A549 (cell line): ENCODE results near the gene PRIMA1. TPM values are rescaled to one million over a fixed set of nuclear protein-coding genes. Genes with fewer than 3 reads are reported as not detected.

Source experiments
- ATAC-seq, 2 experiments: fragments of 200-7000 bp in 1 of 2; fragments of >200 bp in 1 of 2; cut with Nextera tagmentation in 1 of 2; cut with Tn5 transposase in 1 of 2; 3 replicates each; pipeline versions ENCODE4 v1.8.0 to v1.9.1; 2018 to 2020; ENCODE audit warnings: mild to moderate bottlenecking in 1 of 2, moderate library complexity in 1 of 2
- CTCF ChIA-PET: fragments of 300-600 bp; sonication (Branson Sonifier 250); formaldehyde crosslinking; extraction: SDS; loops from one replicate; lab custom pipeline; 2021; ENCODE audit warnings: antibody characterized with exemption, inconsistent platforms; lab: Yijun Ruan, JAX
- POLR2A ChIA-PET: fragments of 350-600 bp; formaldehyde crosslinking; extraction: SDS; loops from one replicate; lab custom pipeline; 2021; ENCODE audit warnings: antibody characterized with exemption, inconsistent platforms; lab: Yijun Ruan, JAX
- DNase-seq, 2 experiments: peaks; one replicate each; pipeline versions ENCODE4 v3.0.0 to v3.0.0-alpha.2; 2011 to 2016; ENCODE audit warnings: low read depth in 1 of 2, low spot score in 1 of 2
- FAIRE-seq: peaks from 2 replicates; lab custom pipeline; 2011; peaks lifted over from hg19 to GRCh38; lab: Jason Lieb, UNC
- H3K27ac ChIP-seq, 2 experiments: fragments of >200 bp; sonication (Bioruptor Twin); formaldehyde crosslinking; 3 replicates each; pipeline ENCODE4 v1.5.1; 2016 to 2017
- H3K4me1 ChIP-seq: fragments of >200 bp; sonication (Bioruptor Twin); formaldehyde crosslinking; 3 replicates; pipeline ENCODE4 v1.6.1; 2016
- H3K4me2 ChIP-seq: fragments of >200 bp; sonication (Bioruptor Twin); formaldehyde crosslinking; 3 replicates; pipeline ENCODE4 v1.6.1; 2016
- H3K4me3 ChIP-seq: fragments of >200 bp; sonication (Bioruptor Twin); formaldehyde crosslinking; 3 replicates; pipeline ENCODE4 v1.5.1; 2016
- H3K9me3 ChIP-seq: fragments of >200 bp; sonication (Bioruptor Twin); formaldehyde crosslinking; 3 replicates; pipeline ENCODE4 v1.6.1; 2016
- BCL3 ChIP-seq: fragments of >200 bp; sonication (Bioruptor Twin); formaldehyde crosslinking; IDR thresholded peaks from 3 replicates; pipeline ENCODE4 v1.6.1; 2016
- BHLHE40 ChIP-seq: IDR thresholded peaks from 2 replicates; pipeline ENCODE4 v1.6.1; 2012; ENCODE audit warnings: low read depth, low read length, inconsistent platforms
- CEBPB ChIP-seq, 2 experiments: fragments of >200 bp in 1 of 2; sonication (Bioruptor Twin) in 1 of 2; formaldehyde crosslinking in 1 of 2; IDR thresholded peaks; 2 replicates each; pipeline ENCODE4 v1.6.1; 2012 to 2016
- CTCF ChIP-seq: fragments of >200 bp; sonication (Bioruptor Twin); formaldehyde crosslinking; IDR thresholded peaks from 3 replicates; pipeline ENCODE4 v1.5.1; 2016
- EHF ChIP-seq: fragments of 250-450 bp; sonication (Bioruptor Pico); IDR thresholded peaks from 2 replicates; pipeline ENCODE4 v1.5.0; 2020; ENCODE audit warnings: mild to moderate bottlenecking
- EHMT2 ChIP-seq: fragments of 200-600 bp; sonication (generic); IDR thresholded peaks from 2 replicates; pipeline ENCODE4 v1.6.1; 2016; ENCODE audit warnings: antibody characterized with exemption, low read depth, mild to moderate bottlenecking, moderate library complexity
- ELK1 ChIP-seq: fragments of 150-350 bp; IDR thresholded peaks from 2 replicates; pipeline ENCODE4 v1.6.1; 2014; ENCODE audit warnings: low read depth, mild to moderate bottlenecking, low read length
- ESRRA ChIP-seq: fragments of 150-350 bp; IDR thresholded peaks from 2 replicates; pipeline ENCODE4 v1.6.1; 2014; ENCODE audit warnings: mild to moderate bottlenecking, low read length, borderline replicate concordance
- FOSB ChIP-seq: fragments of 250-450 bp; sonication (Bioruptor Pico); IDR thresholded peaks from 2 replicates; pipeline ENCODE4 v1.5.0; 2020; ENCODE audit warnings: mild to moderate bottlenecking, moderate library complexity
- GATA3 ChIP-seq: IDR thresholded peaks from 2 replicates; pipeline ENCODE4 v1.6.1; 2012; ENCODE audit warnings: borderline replicate concordance
- HDAC2 ChIP-seq: fragments of 200-600 bp; sonication (generic); IDR thresholded peaks from 2 replicates; pipeline ENCODE4 v1.6.1; 2016
- HEYL ChIP-seq: fragments of 250-450 bp; sonication (Bioruptor Pico); IDR thresholded peaks from 2 replicates; pipeline ENCODE4 v1.8.0; 2021; ENCODE audit warnings: mild to moderate bottlenecking, moderate library complexity
- HOXA7 ChIP-seq: fragments of 250-450 bp; sonication (Bioruptor Pico); IDR thresholded peaks from 2 replicates; pipeline ENCODE4 v1.5.0; 2020; ENCODE audit warnings: mild to moderate bottlenecking, moderate library complexity
- HOXB5 ChIP-seq: fragments of 250-450 bp; sonication (Bioruptor Pico); IDR thresholded peaks from 2 replicates; pipeline ENCODE4 v1.5.0; 2020; ENCODE audit warnings: mild to moderate bottlenecking, moderate library complexity
- KDM5A ChIP-seq: fragments of 200-600 bp; sonication (generic); IDR thresholded peaks from 2 replicates; pipeline ENCODE4 v1.6.1; 2016; ENCODE audit warnings: antibody characterized with exemption, mild to moderate bottlenecking
- MAX ChIP-seq: IDR thresholded peaks from 2 replicates; pipeline ENCODE4 v1.6.1; 2012
- MAZ ChIP-seq: fragments of 150-350 bp; IDR thresholded peaks from 2 replicates; pipeline ENCODE4 v1.6.1; 2014; ENCODE audit warnings: antibody characterized with exemption, low read depth, low read length, borderline replicate concordance
- NFE2L2 ChIP-seq: fragments of 150-350 bp; conservative IDR thresholded peaks from 2 replicates; pipeline ENCODE4 v1.6.1; 2014; ENCODE audit warnings: low read length
- NPAS2 ChIP-seq: fragments of 250-450 bp; sonication (Bioruptor Pico); IDR thresholded peaks from 2 replicates; pipeline ENCODE4 v1.8.0; 2022; ENCODE audit warnings: mild to moderate bottlenecking, moderate library complexity, borderline replicate concordance
- NR3C1 ChIP-seq: fragments of >200 bp; sonication (Bioruptor Twin); formaldehyde crosslinking; IDR thresholded peaks from 3 replicates; pipeline ENCODE4 v1.6.1; 2017
- PHF8 ChIP-seq: fragments of 200-600 bp; sonication (generic); IDR thresholded peaks from 2 replicates; pipeline ENCODE4 v1.6.1; 2016; ENCODE audit warnings: low read depth, mild to moderate bottlenecking, antibody characterized with exemption, moderate library complexity, borderline replicate concordance
- POLR2AphosphoS2 ChIP-seq: conservative IDR thresholded peaks from 2 replicates; pipeline ENCODE4 v1.6.1; 2012; ENCODE audit warnings: low read length, improper control_type of control experiment, inconsistent platforms
- RCOR1 ChIP-seq: fragments of 150-350 bp; IDR thresholded peaks from 2 replicates; pipeline ENCODE4 v1.6.1; 2014; ENCODE audit warnings: antibody characterized with exemption, low read length, low read depth
- REST ChIP-seq: fragments of 200-600 bp; sonication (generic); IDR thresholded peaks from 2 replicates; pipeline ENCODE4 v1.6.1; 2016; ENCODE audit warnings: antibody characterized with exemption, mild to moderate bottlenecking, moderate library complexity
- SMC3 ChIP-seq: fragments of >200 bp; sonication (Bioruptor Twin); formaldehyde crosslinking; IDR thresholded peaks from 3 replicates; pipeline ENCODE4 v1.6.1; 2018; ENCODE audit warnings: inconsistent platforms
- SREBF2 ChIP-seq: fragments of 450-650 bp; IDR thresholded peaks from 2 replicates; pipeline ENCODE4 v1.6.1; 2014; ENCODE audit warnings: mild to moderate bottlenecking, moderate library complexity
- TFCP2L1 ChIP-seq: fragments of 250-450 bp; sonication (Bioruptor Pico); IDR thresholded peaks from 2 replicates; pipeline ENCODE4 v1.5.0; 2021; ENCODE audit warnings: mild to moderate bottlenecking
- ZC3H11A ChIP-seq: fragments of 450-650 bp; IDR thresholded peaks from 2 replicates; pipeline ENCODE4 v1.6.1; 2014; ENCODE audit warnings: antibody characterized with exemption, mild to moderate bottlenecking
- ZFP36 ChIP-seq: fragments of 450-650 bp; IDR thresholded peaks from 2 replicates; pipeline ENCODE4 v1.6.1; 2014; ENCODE audit warnings: borderline replicate concordance; ENCODE audit not compliant: partially characterized antibody
- ZSCAN20 ChIP-seq: fragments of 250-450 bp; sonication (Bioruptor Pico); IDR thresholded peaks from 2 replicates; pipeline ENCODE4 v1.8.0; 2022; ENCODE audit warnings: mild to moderate bottlenecking, moderate library complexity
- WGBS: methylation state at CpG from one replicate; pipeline ENCODE4 v1.1.6; 2017; ENCODE audit errors: missing lambda C conversion rate; 5-methylcytosine and 5-hydroxymethylcytosine counted together
- polyA plus RNA-seq, 4 experiments: library from polyadenylated mRNA; depleted of rRNA in 3 of 4; stranded (reverse); fragments of >200 nt; fragmentation: RNase III in 1 of 4; extraction: RNeasy Plus Mini Kit Qiagen cat#74134 plus additional on column Dnase treatment in 1 of 4; gene quantifications; 2 replicates in 3 of 4; 3 replicates in 1 of 4; pipeline ENCODE4 v1.2.3, GENCODE V29; 2011 to 2017
- TF ChIP-seq, protein P1 (sequence below): IDR thresholded peaks from 2 replicates; pipeline ENCODE4 v1.6.1; 2012; ENCODE audit warnings: low read depth, borderline replicate concordance

PRIMA1 gene
- polyA plus RNA-seq, 2 of the 4 experiments (the other 2 are of a cell fraction), result 0.14 to 0.17 TPM

DNA sequence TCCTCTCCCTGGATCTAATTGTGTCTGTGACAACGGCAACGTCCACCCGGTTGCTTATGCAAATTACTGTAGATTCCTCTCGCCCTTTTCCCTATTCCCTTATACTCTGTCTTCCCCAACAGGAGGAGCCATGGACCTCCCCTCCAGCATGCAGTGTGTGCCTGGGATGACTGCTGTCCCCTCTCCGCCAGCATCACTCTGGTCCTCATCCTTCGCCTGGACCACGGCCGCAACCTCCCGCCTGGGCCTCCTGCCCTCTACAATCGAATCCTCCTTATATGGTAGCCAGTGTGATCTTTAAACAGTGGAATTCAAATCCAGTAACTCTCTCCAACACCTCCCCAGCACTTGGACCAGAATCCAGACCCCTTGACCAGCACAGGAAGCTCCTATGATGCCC, 30.6 kb upstream of the PRIMA1 start (continued):
- TF ChIP-seq NFE2L2 (no peak), ZSCAN20 (CRISPR knock-in tag) (no peak), PHF8 (no peak), EHMT2 (no peak)
- TF ChIP-seq, all 56 proteins: peak for 0

DNA sequence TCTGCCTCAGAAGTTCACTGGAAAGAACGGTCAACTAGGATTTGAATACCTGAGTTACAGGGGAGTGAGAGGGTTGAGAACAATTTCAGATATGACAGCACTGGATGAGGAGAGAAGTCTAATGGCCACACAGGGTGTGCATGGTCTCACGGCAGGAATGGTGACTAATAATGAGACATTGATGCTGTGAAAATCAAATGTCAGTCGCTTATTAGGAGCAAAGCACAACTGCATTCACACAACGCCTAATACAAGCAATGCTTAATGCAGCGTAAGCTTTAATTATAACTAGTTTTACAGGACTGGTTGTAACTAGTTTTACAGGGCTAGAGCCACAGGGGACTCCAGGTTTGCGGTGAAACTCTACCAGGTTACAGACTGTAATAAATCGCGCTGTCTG, 23.4 kb upstream of the PRIMA1 start:
- no peaks in the 10 kb centered on the region for H3K4me1 ChIP-seq
- ATAC-seq (no peak), FAIRE-seq (no peak), DNase-seq (no peak)
- peaks cover 20% of the 10 kb centered on the region; the same call in 2 of the 3 replicates for H3K9me3 ChIP-seq
- TF ChIP-seq POLR2AphosphoS2 (no peak), EHMT2 (no peak), HEYL (CRISPR knock-in tag) (no peak), PHF8 (no peak), ZFP36 (no peak), HOXB5 (no peak), EHF (CRISPR knock-in tag) (no peak), KDM5A (no peak), NPAS2 (CRISPR knock-in tag) (no peak), SREBF2 (no peak), RCOR1 (no peak), SMC3 (no peak), ESRRA (no peak), ZC3H11A (no peak), CEBPB (IDR thresholded peaks at IDR 0.05) (no peak), FOSB (CRISPR knock-in tag) (no peak), HDAC2 (no peak), REST (no peak), NR3C1 (no peak)
- TF ChIP-seq, protein P1, sequence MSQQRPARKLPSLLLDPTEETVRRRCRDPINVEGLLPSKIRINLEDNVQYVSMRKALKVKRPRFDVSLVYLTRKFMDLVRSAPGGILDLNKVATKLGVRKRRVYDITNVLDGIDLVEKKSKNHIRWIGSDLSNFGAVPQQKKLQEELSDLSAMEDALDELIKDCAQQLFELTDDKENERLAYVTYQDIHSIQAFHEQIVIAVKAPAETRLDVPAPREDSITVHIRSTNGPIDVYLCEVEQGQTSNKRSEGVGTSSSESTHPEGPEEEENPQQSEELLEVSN, result no peak
- H3K4me2 ChIP-seq, result no peak overlapping the region
- ChIA-PET CTCF (no interaction called here), POLR2A (no interaction called here)
- H3K27ac ChIP-seq, result no peak overlapping the region
- no peak overlapping the region for H3K4me3 ChIP-seq
- WGBS, result 5% methylated on average over 8 of the region's 8 CpGs

- no peak overlapping the region for H3K4me3 ChIP-seq
- H3K4me2 ChIP-seq, result no peak overlapping the region
- ATAC-seq, result no peak
- CTCF ChIA-PET, result no interaction called here
- H3K27ac ChIP-seq, result no peak overlapping the region
- peaks cover 20% of the 10 kb centered on the region; the same call in 2 of the 3 replicates for H3K9me3 ChIP-seq
- FAIRE-seq, result no peak
- no peak for DNase-seq
- 10% methylated on average over 1 of the region's 1 CpG for WGBS
- POLR2A ChIA-PET, result no interaction called here
- H3K4me1 ChIP-seq, result no peaks in the 10 kb centered on the region
- TF ChIP-seq GATA3 (no peak), HEYL (CRISPR knock-in tag) (no peak), NFE2L2 (no peak), MAZ (no peak), HOXA7 (CRISPR knock-in tag) (no peak), CTCF (no peak), MAX (no peak), BCL3 (no peak), TFCP2L1 (CRISPR knock-in tag) (no peak), CEBPB (IDR thresholded peaks at IDR 0.05) (no peak), ELK1 (no peak), BHLHE40 (no peak)
These were observed 22.7 kb upstream of the PRIMA1 start for GRCh38 chr14:93811020-93811419.
